GM18951 (cell line): ENCODE measurements around the gene ZCCHC7.
"Not testable (repeated sequence)": the region's sequence is repeated elsewhere in the genome, so short reads cannot be mapped to it uniquely, and the experiment has no call there.

ENCODE experiments used
- POLR2A ChIP-seq: IDR thresholded peaks from 4 replicates; pipeline ENCODE4 v1.6.1; 2011; ENCODE audit warnings: mild to moderate bottlenecking; ENCODE audit not compliant: insufficient read length, insufficient read depth; ENCODE audit errors: extremely low read depth
- in situ Hi-C: fragments of 300-500 bp; cut with MboI; formaldehyde crosslinking; loops from one replicate; pipeline ENCODE4 v1.12.0; 2022; ENCODE audit warnings: low sequenced_read_pairs, mixed read lengths, inconsistent platforms; ENCODE audit not compliant: unreplicated experiment

Gene ZCCHC7

GRCh38 chr9:37198039-37198729 lies 77.8 kb downstream of the ZCCHC7 start:
- in situ Hi-C loops, result no loop called here
- no peak for TF ChIP-seq POLR2A

DNA sequence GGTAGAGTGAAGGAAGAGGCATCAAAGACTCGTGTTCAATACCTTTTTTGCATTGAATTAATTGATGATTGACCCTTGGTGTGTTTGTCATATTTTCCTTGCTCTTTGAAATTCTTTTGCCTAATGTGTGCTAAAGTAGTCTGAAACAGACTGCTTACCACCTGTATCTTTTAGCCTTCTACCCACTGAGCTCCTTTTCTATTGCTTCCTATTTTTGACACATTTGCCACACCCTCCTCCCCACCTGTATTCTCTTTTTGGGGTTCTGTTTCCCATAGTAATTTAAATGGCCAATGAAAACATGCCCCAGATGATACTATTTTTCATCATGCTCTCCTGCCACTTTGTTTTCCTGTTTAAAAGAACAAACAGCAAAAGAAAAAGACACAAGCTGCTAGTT lies 78.5 kb downstream of the ZCCHC7 start:
- in situ Hi-C loops, result no loop called here
- no peak for TF ChIP-seq POLR2A

GRCh38 chr9:37200433-37201005 lies 80.1 kb downstream of the ZCCHC7 start:
- TF ChIP-seq POLR2A, result no peak
- in situ Hi-C loops, result no loop called here

GRCh38 chr9:37201581-37201980 lies 81.2 kb downstream of the ZCCHC7 start:
- no peak for TF ChIP-seq POLR2A
- in situ Hi-C loops, result no loop called here

DNA sequence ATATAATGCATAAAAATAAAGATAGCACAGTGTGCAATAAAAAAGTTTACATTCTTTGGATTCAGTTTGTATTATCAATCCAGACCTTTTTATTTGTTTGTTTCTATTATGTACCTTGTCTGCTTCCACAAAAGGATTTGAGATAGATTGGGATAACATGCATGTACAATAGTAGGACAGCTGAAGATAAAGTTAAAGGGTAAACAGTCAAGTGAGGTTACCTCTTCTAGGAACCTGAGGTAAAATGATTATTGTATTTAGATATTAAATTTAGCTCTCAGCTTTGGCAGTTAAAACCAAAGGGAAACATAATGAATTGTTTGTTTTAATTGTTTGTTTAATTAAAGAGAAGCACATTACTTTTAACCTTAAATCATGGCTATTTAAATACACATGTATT lies 81.7 kb downstream of the ZCCHC7 start:
- in situ Hi-C loops, result no loop called here
- no peak for TF ChIP-seq POLR2A

- in situ Hi-C loops, result not testable (repeated sequence)
Measured at GRCh38 chr9:37203456-37203855, 83.1 kb downstream of the ZCCHC7 start.

- TF ChIP-seq POLR2A, result no peak
- in situ Hi-C loops, result no loop called here
Measured at GRCh38 chr9:37206121-37206620, 85.8 kb downstream of the ZCCHC7 start.

GRCh38 chr9:37209431-37210386 lies 89.3 kb downstream of the ZCCHC7 start:
- in situ Hi-C loops, result no loop called here
- no peak for TF ChIP-seq POLR2A

- no peak for TF ChIP-seq POLR2A
- in situ Hi-C loops, result no loop called here
Measured at GRCh38 chr9:37210737-37211523, 90.6 kb downstream of the ZCCHC7 start.

GRCh38 chr9:37212435-37212834 lies 92.1 kb downstream of the ZCCHC7 start:
- no peak for TF ChIP-seq POLR2A
- in situ Hi-C loops, result no loop called here

- no peak for TF ChIP-seq POLR2A
- in situ Hi-C loops, result no loop called here
Measured at GRCh38 chr9:37215381-37215780, 95.0 kb downstream of the ZCCHC7 start.

GRCh38 chr9:37215830-37216229 lies 95.5 kb downstream of the ZCCHC7 start:
- in situ Hi-C loops, result no loop called here

GRCh38 chr9:37217161-37217560 lies 96.8 kb downstream of the ZCCHC7 start:
- no peak for TF ChIP-seq POLR2A
- in situ Hi-C loops, result no loop called here

More at GRCh38 chr9:37215830-37216229, 95.5 kb downstream of the ZCCHC7 start:
- TF ChIP-seq POLR2A, result no peak
